HFFc6 (cell line): ENCODE results near the gene AGR2. TPM values are rescaled to one million over a fixed set of nuclear protein-coding genes. Genes with fewer than 3 reads are reported as not detected.

Experiments used
- DNase-seq: peaks from one replicate; pipeline ENCODE4 v3.0.0-alpha.2; 2018
- H3K27ac Mint-ChIP-seq: 2 replicates; pipeline ENCODE4 v1.8.0; 2020; ENCODE audit warnings: mild to moderate bottlenecking, mixed read lengths
- H3K27me3 Mint-ChIP-seq: 2 replicates; pipeline ENCODE4 v1.8.0; 2021; ENCODE audit warnings: mild to moderate bottlenecking, moderate library complexity, mixed read lengths; ENCODE audit not compliant: insufficient read depth
- H3K36me3 Mint-ChIP-seq: 2 replicates; pipeline ENCODE4 v1.8.0; 2021; ENCODE audit warnings: low read depth, mixed read lengths
- H3K4me1 Mint-ChIP-seq: 2 replicates; pipeline ENCODE4 v1.8.0; 2020; ENCODE audit warnings: low read depth, mixed read lengths
- H3K4me3 Mint-ChIP-seq: 2 replicates; pipeline ENCODE4 v1.8.0; 2020; ENCODE audit warnings: mild to moderate bottlenecking, moderate library complexity, mixed read lengths
- H3K9me3 Mint-ChIP-seq: 2 replicates; pipeline ENCODE4 v1.8.0; 2020; ENCODE audit warnings: mild to moderate bottlenecking, mixed read lengths
- total RNA-seq, 6 experiments: library from RNA; stranded (reverse); fragmentation: NEBNext Ultra II Directional; extraction: Animal tissue kit (Norgen Biotek cat#: 25700); gene quantifications; 2 replicates in 1 of 6; 3 replicates in 5 of 6; pipeline ENCODE4 v1.2.3, GENCODE V29; 2021
- TF ChIP-seq, protein P1 (sequence below): fragments of 200-600 bp; sonication (generic); IDR thresholded peaks from 2 replicates; pipeline ENCODE4 v1.5.0; 2021; ENCODE audit warnings: antibody characterized with exemption, mild to moderate bottlenecking

Gene AGR2
- total RNA-seq, 6 experiments from 2014 or later, result not detected

DNA sequence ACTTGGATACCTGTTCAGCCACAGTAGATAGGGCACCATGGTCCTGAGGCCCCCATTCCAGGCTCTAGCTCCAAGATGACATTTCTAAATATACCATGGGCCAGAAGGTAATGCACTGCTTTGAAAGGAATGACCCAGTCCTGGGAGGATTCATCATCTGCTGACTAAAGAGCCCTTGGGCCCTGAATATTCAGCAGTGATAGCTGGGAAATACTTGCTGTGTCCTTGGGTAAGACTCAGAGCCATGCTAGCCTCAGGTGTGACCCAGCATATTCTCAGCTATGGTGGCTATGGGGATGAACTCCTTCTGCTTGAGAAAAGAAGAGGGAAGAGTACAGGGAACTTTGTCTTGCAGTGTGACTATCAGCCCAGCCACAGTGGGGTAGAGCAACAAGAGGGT lies 21.3 kb upstream of the AGR2 start:
- H3K9me3 Mint-ChIP-seq, result no peaks in the 10 kb centered on the region
- no peaks in the 10 kb centered on the region for H3K27me3 Mint-ChIP-seq
- no peak overlapping the region for H3K4me3 Mint-ChIP-seq

DNA sequence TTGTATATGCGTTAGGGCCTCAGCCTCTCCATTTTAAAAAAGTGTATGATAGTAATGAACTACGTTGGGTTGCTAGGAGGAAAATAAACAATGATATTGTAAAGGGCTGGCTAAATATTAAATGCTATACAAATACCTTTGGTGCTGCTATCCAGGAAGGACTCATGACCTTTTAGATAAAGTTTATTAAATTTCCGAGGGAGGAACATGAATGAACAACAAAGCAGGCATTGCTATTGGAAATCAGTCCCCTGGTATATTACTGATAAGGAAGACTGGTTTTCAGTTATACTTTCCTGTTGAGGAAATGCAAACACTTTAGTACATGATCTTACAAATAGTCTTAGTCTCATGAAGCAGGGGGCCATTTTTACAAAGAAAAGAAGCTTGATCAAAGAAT lies 17.2 kb upstream of the AGR2 start:
- no peak overlapping the region for H3K4me3 Mint-ChIP-seq
- no peaks in the 10 kb centered on the region for H3K9me3 Mint-ChIP-seq
- H3K27ac Mint-ChIP-seq, result no peak overlapping the region
- TF ChIP-seq, protein P1, sequence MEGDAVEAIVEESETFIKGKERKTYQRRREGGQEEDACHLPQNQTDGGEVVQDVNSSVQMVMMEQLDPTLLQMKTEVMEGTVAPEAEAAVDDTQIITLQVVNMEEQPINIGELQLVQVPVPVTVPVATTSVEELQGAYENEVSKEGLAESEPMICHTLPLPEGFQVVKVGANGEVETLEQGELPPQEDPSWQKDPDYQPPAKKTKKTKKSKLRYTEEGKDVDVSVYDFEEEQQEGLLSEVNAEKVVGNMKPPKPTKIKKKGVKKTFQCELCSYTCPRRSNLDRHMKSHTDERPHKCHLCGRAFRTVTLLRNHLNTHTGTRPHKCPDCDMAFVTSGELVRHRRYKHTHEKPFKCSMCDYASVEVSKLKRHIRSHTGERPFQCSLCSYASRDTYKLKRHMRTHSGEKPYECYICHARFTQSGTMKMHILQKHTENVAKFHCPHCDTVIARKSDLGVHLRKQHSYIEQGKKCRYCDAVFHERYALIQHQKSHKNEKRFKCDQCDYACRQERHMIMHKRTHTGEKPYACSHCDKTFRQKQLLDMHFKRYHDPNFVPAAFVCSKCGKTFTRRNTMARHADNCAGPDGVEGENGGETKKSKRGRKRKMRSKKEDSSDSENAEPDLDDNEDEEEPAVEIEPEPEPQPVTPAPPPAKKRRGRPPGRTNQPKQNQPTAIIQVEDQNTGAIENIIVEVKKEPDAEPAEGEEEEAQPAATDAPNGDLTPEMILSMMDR, result no peak
- H3K4me1 Mint-ChIP-seq, result peaks cover 11% of the 10 kb centered on the region
- H3K27me3 Mint-ChIP-seq, result no peaks in the 10 kb centered on the region; the same call in 1 of the 2 replicates
- DNase-seq, result no peak
- H3K36me3 Mint-ChIP-seq, result no peaks in the 10 kb centered on the region

More for the DNA sequence above, 21.3 kb upstream of the AGR2 start:
- TF ChIP-seq, protein P1, result no peak
- Mint-ChIP-seq H3K27ac (no peak overlapping the region), H3K4me1 (no peaks in the 10 kb centered on the region), H3K36me3 (no peaks in the 10 kb centered on the region)
- no peak for DNase-seq

DNA sequence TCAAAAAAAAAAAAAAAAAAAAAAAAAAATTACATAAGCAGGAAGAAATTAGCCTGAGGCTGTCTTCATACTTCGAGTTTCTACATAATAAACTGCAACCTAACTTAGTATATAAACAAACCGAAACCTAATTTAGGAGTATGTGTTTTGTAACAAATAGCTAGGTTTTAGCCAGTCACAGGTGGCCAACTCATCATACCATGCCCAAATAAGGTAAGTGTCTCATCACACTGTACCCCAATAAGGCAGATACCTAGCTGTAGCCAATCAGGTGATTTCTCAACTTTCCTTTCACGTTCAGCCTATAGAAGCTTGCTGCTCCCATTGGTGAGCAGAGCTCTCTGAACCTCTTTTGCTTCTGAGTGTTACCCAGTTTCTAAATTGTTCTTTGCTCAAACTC lies 13.9 kb upstream of the AGR2 start:
- Mint-ChIP-seq H3K27ac (no peak overlapping the region), H3K4me3 (no peak overlapping the region), H3K4me1 (peaks cover 11% of the 10 kb centered on the region), H3K27me3 (no peaks in the 10 kb centered on the region; the same call in 1 of the 2 replicates), H3K36me3 (no peaks in the 10 kb centered on the region), H3K9me3 (no peaks in the 10 kb centered on the region)
- DNase-seq, result no peak
- TF ChIP-seq, protein P1, result no peak

DNA sequence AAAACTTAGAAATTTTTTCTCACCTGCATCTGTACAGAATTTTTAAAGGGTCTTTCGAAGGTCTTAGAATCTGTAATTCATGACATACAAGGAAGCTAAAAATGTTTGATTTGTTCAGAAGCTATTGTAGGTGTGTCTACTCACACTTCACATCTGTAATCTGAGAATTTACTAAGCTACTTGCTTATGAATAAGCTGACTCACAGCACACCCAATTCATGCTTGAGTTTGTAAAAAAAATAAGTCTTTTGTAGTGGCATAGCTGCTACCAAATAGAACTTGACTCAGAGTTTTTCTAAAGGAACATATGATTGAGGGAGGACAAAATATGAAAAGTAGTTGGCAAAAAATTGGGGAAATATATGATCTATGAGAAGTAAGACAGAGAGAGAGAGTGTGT lies 12.7 kb upstream of the AGR2 start:
- TF ChIP-seq, protein P1, result no peak
- H3K36me3 Mint-ChIP-seq, result no peaks in the 10 kb centered on the region
- no peak overlapping the region; the same call in 1 of the 2 replicates for H3K4me3 Mint-ChIP-seq
- H3K27me3 Mint-ChIP-seq, result no peaks in the 10 kb centered on the region; the same call in 1 of the 2 replicates
- H3K9me3 Mint-ChIP-seq, result no peaks in the 10 kb centered on the region
- peaks cover 11% of the 10 kb centered on the region for H3K4me1 Mint-ChIP-seq
- H3K27ac Mint-ChIP-seq, result no peak overlapping the region
- DNase-seq, result peak; percentile 42

DNA sequence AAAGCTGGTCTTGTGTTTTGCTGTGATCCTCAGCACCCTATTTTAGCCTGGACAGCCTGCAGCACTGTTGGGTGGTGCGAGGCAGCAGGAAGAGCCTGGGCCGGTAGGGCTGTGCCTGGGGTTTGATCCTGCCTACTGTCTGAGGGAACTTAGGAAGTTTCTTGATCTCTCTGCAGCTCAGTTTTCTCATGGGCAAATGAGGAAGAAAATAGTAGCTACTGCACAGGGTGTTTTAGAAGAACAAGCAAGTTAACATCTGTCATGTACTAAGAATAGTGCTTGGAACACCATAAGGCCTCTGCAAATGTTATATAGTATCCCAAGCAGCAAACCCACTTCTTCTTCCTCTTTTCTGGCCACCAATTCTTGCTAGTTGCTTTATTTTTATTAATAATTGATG lies 12.0 kb upstream of the AGR2 start:
- Mint-ChIP-seq H3K9me3 (no peaks in the 10 kb centered on the region), H3K4me1 (peaks cover 15% of the 10 kb centered on the region), H3K4me3 (no peak overlapping the region), H3K27me3 (no peaks in the 10 kb centered on the region; the same call in 1 of the 2 replicates), H3K36me3 (no peaks in the 10 kb centered on the region), H3K27ac (no peak overlapping the region)
- DNase-seq, result no peak
- TF ChIP-seq, protein P1, result no peak

DNA sequence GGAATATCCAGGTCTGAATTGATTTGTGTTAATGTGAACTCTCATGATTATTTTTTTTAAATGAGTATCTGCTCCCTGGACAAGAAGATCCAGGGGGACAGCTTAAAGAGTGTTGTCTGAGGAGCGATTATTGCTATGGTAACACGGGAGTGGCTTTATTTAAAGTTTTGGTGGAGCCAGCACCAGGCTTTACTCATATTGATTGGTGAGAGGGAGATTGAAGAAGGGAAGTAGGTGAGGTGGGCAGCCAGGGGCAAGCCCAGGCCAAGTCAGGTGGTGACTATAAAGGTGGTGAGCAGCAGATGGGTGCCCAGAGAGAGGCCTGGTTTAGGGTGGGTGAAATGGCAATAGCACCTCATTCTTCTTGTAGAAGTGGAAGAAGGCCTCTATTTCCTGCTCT lies 10.2 kb upstream of the AGR2 start:
- no peaks in the 10 kb centered on the region for H3K9me3 Mint-ChIP-seq
- TF ChIP-seq, protein P1, result no peak
- H3K36me3 Mint-ChIP-seq, result no peaks in the 10 kb centered on the region
- DNase-seq, result no peak
- no peak overlapping the region for H3K4me3 Mint-ChIP-seq
- H3K27me3 Mint-ChIP-seq, result no peaks in the 10 kb centered on the region
- H3K27ac Mint-ChIP-seq, result no peak overlapping the region
- peaks cover 24% of the 10 kb centered on the region for H3K4me1 Mint-ChIP-seq
